H1 (cell line): ENCODE measurements around the gene RNF126. TPM values are rescaled to one million over a fixed set of nuclear protein-coding genes. Genes with fewer than 3 reads are reported as not detected.
"Not testable (repeated sequence)": the region's sequence is repeated elsewhere in the genome, so short reads cannot be mapped to it uniquely, and the experiment has no call there.

Source experiments
- CTCF ChIA-PET: fragments of 300-600 bp; sonication (Branson Sonifier 250); formaldehyde crosslinking; loops from one replicate; lab custom pipeline; 2021; ENCODE audit not compliant: partially characterized antibody; lab: Charles Lee
- POLR2A ChIA-PET: fragments of 300-600 bp; sonication (Branson Sonifier 250); formaldehyde crosslinking; loops from one replicate; lab custom pipeline; 2021; ENCODE audit warnings: inconsistent platforms; ENCODE audit not compliant: partially characterized antibody; lab: Charles Lee
- DNase-seq, 2 experiments: peaks; one replicate each; pipeline versions ENCODE4 v3.0.0 to v3.0.0-alpha.2; 2010 to 2022; ENCODE audit warnings: low spot score in 2 of 2, low read depth in 1 of 2, mixed read lengths in 1 of 2
- FAIRE-seq: peaks from 2 replicates; lab custom pipeline; 2011; peaks lifted over from hg19 to GRCh38; lab: Jason Lieb, UNC
- H2AFZ ChIP-seq: 2 replicates; pipeline ENCODE4 v1.8.1; 2012; ENCODE audit warnings: low read length, inconsistent platforms
- H2AK5ac ChIP-seq: 2 replicates; pipeline ENCODE4 v1.6.1; 2013; ENCODE audit warnings: low read depth, low read length
- H2BK120ac ChIP-seq: replicated peaks from 2 replicates; pipeline ENCODE3; 2013; ENCODE audit warnings: low read depth, low read length, inconsistent platforms
- H2BK12ac ChIP-seq: 2 replicates; pipeline ENCODE4 v1.6.1; 2013; ENCODE audit warnings: low read depth, low read length
- H2BK15ac ChIP-seq: 2 replicates; pipeline ENCODE4 v1.6.1; 2013; ENCODE audit warnings: low read length
- H2BK20ac ChIP-seq: 2 replicates; pipeline ENCODE4 v1.6.1; 2013; ENCODE audit warnings: low read length
- H2BK5ac ChIP-seq: 2 replicates; pipeline ENCODE4 v1.6.1; 2013; ENCODE audit warnings: low read depth, low read length
- H3K14ac ChIP-seq: 2 replicates; pipeline ENCODE4 v1.6.1; 2013; ENCODE audit warnings: inconsistent platforms; ENCODE audit not compliant: insufficient read length
- H3K18ac ChIP-seq: 2 replicates; pipeline ENCODE4 v1.6.1; 2013; ENCODE audit warnings: low read length; ENCODE audit errors: extremely low read depth
- H3K23ac ChIP-seq: 2 replicates; pipeline ENCODE4 v1.6.1; 2013; ENCODE audit warnings: inconsistent platforms; ENCODE audit not compliant: insufficient read length
- H3K23me2 ChIP-seq: 2 replicates; pipeline ENCODE4 v1.6.1; 2013; ENCODE audit warnings: low read depth, low read length
- H3K27ac ChIP-seq: 2 replicates; pipeline ENCODE4 v1.6.1; 2011; ENCODE audit warnings: low read depth, low read length, inconsistent platforms
- H3K27me3 ChIP-seq, 4 experiments: replicated peaks in 1 of 4; 1 replicate in 1 of 4; 2 replicates in 3 of 4; pipeline versions ENCODE4 v1.6.1 to v1.8.1; 2011 to 2013; ENCODE audit warnings: low read length in 3 of 4, mild to moderate bottlenecking in 3 of 4, inconsistent platforms in 2 of 4, mixed read lengths in 2 of 4, moderate library complexity in 1 of 4; ENCODE audit not compliant: control insufficient read depth in 3 of 4, insufficient read depth in 3 of 4; ENCODE audit errors: extremely low read depth in 1 of 4
- H3K36me3 ChIP-seq, 4 experiments: 2 replicates each; pipeline versions ENCODE4 v1.6.1 to v1.8.1; 2011 to 2013; ENCODE audit warnings: mild to moderate bottlenecking in 4 of 4, low read length in 3 of 4, moderate library complexity in 2 of 4, control low read depth in 1 of 4, inconsistent platforms in 1 of 4; ENCODE audit not compliant: insufficient read depth in 4 of 4, control insufficient read depth in 2 of 4
- H3K4ac ChIP-seq: replicated peaks from 2 replicates; pipeline ENCODE3; 2013; ENCODE audit warnings: low read length, low read depth, mixed read lengths, inconsistent platforms; ENCODE audit not compliant: insufficient read length
- H3K4me1 ChIP-seq, 4 experiments: replicated peaks in 1 of 4; 1 replicate in 1 of 4; 2 replicates in 3 of 4; pipeline versions ENCODE4 v1.6.1 to v1.8.1; 2011 to 2013; ENCODE audit warnings: low read length in 3 of 4, inconsistent platforms in 2 of 4, mixed read lengths in 1 of 4; ENCODE audit not compliant: insufficient read depth in 4 of 4, control insufficient read depth in 3 of 4
- H3K4me2 ChIP-seq, 2 experiments: 2 replicates each; pipeline versions ENCODE4 v1.6.1 to v1.8.1; 2011 to 2013; ENCODE audit warnings: low read depth in 2 of 2, low read length in 2 of 2, control low read depth in 1 of 2, inconsistent platforms in 1 of 2, mild to moderate bottlenecking in 1 of 2; ENCODE audit not compliant: insufficient read depth in 1 of 2
- H3K4me3 ChIP-seq, 4 experiments: fragments of 200-600, 300-600 bp in 1 of 4; sonication (generic), shearing (Covaris generic), sonication (Bioruptor Twin) in 1 of 4; 2 replicates each; pipeline versions ENCODE4 v1.5.1 to v1.8.1; 2011 to 2016; ENCODE audit warnings: low read length in 4 of 4, low read depth in 3 of 4, control low read depth in 2 of 4, inconsistent platforms in 2 of 4, mild to moderate bottlenecking in 2 of 4, mixed read lengths in 1 of 4, moderate library complexity in 1 of 4; ENCODE audit not compliant: insufficient read depth in 2 of 4; ENCODE audit errors: extremely low read depth in 1 of 4
- H3K56ac ChIP-seq: replicated peaks from 2 replicates; pipeline ENCODE3; 2013; ENCODE audit warnings: low read depth, mild to moderate bottlenecking, mixed read lengths, low read length, inconsistent platforms; ENCODE audit not compliant: insufficient read length
- H3K79me1 ChIP-seq: 2 replicates; pipeline ENCODE4 v1.6.1; 2013; ENCODE audit warnings: low read depth, low read length, control low read depth
- H3K79me2 ChIP-seq, 2 experiments: 2 replicates each; pipeline versions ENCODE4 v1.6.1 to v1.8.1; 2012 to 2013; ENCODE audit warnings: low read length in 2 of 2, mild to moderate bottlenecking in 2 of 2, inconsistent platforms in 1 of 2; ENCODE audit not compliant: insufficient read depth in 2 of 2, control insufficient read depth in 1 of 2
- H3K9ac ChIP-seq, 4 experiments: replicated peaks in 1 of 4; 1 replicate in 1 of 4; 2 replicates in 3 of 4; pipeline versions ENCODE4 v1.6.1 to v1.8.1; 2011 to 2013; ENCODE audit warnings: low read depth in 3 of 4, low read length in 3 of 4, control low read depth in 2 of 4, mild to moderate bottlenecking in 2 of 4, moderate library complexity in 2 of 4, inconsistent platforms in 1 of 4; ENCODE audit errors: extremely low read depth in 1 of 4
- H3K9me3 ChIP-seq, 2 experiments: 2 replicates each; pipeline versions ENCODE4 v1.6.1 to v1.8.1; 2012 to 2013; ENCODE audit warnings: mild to moderate bottlenecking in 2 of 2, moderate library complexity in 2 of 2, control low read depth in 1 of 2, inconsistent platforms in 1 of 2, low read depth in 1 of 2, low read length in 1 of 2, mixed read lengths in 1 of 2; ENCODE audit not compliant: insufficient read depth in 2 of 2
- H4K20me1 ChIP-seq, 2 experiments: replicated peaks in 1 of 2; 2 replicates each; pipeline versions ENCODE3 to v1.8.1; 2011 to 2013; ENCODE audit warnings: inconsistent platforms in 2 of 2, low read length in 2 of 2, mild to moderate bottlenecking in 1 of 2; ENCODE audit not compliant: insufficient read depth in 2 of 2, control insufficient read depth in 1 of 2
- H4K5ac ChIP-seq: 2 replicates; pipeline ENCODE4 v1.6.1; 2013; ENCODE audit warnings: low read length, low read depth, mixed read lengths, inconsistent platforms; ENCODE audit not compliant: insufficient read length
- H4K8ac ChIP-seq: 2 replicates; pipeline ENCODE4 v1.8.0; 2013; ENCODE audit warnings: mild to moderate bottlenecking, moderate library complexity, low read length, inconsistent platforms; ENCODE audit not compliant: insufficient read depth; ENCODE audit errors: extremely low read depth
- H4K91ac ChIP-seq: replicated peaks from 2 replicates; pipeline ENCODE3; 2013; ENCODE audit warnings: low read length, mixed read lengths, inconsistent platforms; ENCODE audit not compliant: insufficient read length
- WGBS, 2 experiments: shearing (Covaris generic) in 1 of 2; methylation state at CpG; one replicate each; pipeline versions ENCODE4 v1.1.6 to v1.1.7; 2013 to 2015; ENCODE audit warnings: low lambda C conversion rate in 2 of 2, mixed read lengths in 2 of 2, inconsistent platforms in 1 of 2, low coverage in 1 of 2, missing lambda C conversion rate in 1 of 2; ENCODE audit not compliant: insufficient replicate concordance in 2 of 2, insufficient coverage in 1 of 2, insufficient read length in 1 of 2; ENCODE audit errors: extremely low coverage in 1 of 2, missing lambda C conversion rate in 1 of 2; 5-methylcytosine and 5-hydroxymethylcytosine counted together
- polyA plus RNA-seq, 7 experiments: library from polyadenylated mRNA; depleted of rRNA in 3 of 7; stranded (reverse) in 5 of 7; unstranded in 2 of 7; fragments of >200 nt in 5 of 7; fragments of 200-250 nt in 2 of 7; gene quantifications; 1 replicate in 5 of 7; 2 replicates in 1 of 7; 4 replicates in 1 of 7; pipeline versions ENCODE4 v1.2.1 to v1.2.3, GENCODE V29; 2011 to 2013; ENCODE audit warnings: missing spikeins in 2 of 7, mixed read lengths in 2 of 7
- total RNA-seq: library from RNA; stranded (reverse); fragmentation: NEBNext Ultra II Directional; extraction: Animal tissue kit (Norgen Biotek cat#: 25700); gene quantifications from 2 replicates; pipeline ENCODE4 v1.2.1, GENCODE V29; 2021

RNF126 gene
- total and polyA plus RNA-seq, 2 of the 8 experiments (the other 6 are each of a cell fraction or from before 2014, with no cell fraction given): 21.8 to 68.0 TPM

DNA sequence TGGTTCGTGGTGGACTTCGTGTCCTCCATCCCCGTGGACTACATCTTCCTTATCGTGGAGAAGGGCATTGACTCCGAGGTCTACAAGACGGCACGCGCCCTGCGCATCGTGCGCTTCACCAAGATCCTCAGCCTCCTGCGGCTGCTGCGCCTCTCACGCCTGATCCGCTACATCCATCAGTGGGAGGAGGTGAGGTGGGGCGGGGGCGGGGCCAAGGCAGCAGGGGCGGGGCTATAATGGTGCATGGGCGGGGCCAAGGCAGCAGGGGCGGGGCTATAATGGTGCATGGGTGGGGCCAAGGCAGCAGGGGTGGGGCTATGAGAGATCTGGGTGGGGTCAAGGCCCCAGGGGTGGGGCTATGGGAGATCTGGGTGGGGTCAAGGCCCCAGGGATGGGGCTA is 59.2 kb downstream of the RNF126 start:
- H4K5ac ChIP-seq, CTCF ChIA-PET, FAIRE-seq, H2BK15ac ChIP-seq, H3K23me2 ChIP-seq, POLR2A ChIA-PET, H3K4me1 ChIP-seq, H3K56ac ChIP-seq, H3K4me3 ChIP-seq, H2BK5ac ChIP-seq, H3K18ac ChIP-seq, H4K91ac ChIP-seq, H2AK5ac ChIP-seq, H2BK12ac ChIP-seq, H3K9ac ChIP-seq, H2BK20ac ChIP-seq, H2AFZ ChIP-seq, H2BK120ac ChIP-seq, H3K79me1 ChIP-seq, DNase-seq, H3K23ac ChIP-seq, H3K4ac ChIP-seq, H3K4me2 ChIP-seq, H3K79me2 ChIP-seq, H3K27me3 ChIP-seq, H4K8ac ChIP-seq, H3K36me3 ChIP-seq, H3K14ac ChIP-seq, H4K20me1 ChIP-seq, H3K27ac ChIP-seq: not testable (repeated sequence)
- WGBS, 2 experiments: 90% methylated on average over 11 of the region's 20 CpGs; no CpG with 5 or more reads in 1 of the 2 experiments
- peaks cover 0 to 30% of the 10 kb centered on the region in 2 experiments; a peak in 1 of 4 replicates for H3K9me3 ChIP-seq

DNA sequence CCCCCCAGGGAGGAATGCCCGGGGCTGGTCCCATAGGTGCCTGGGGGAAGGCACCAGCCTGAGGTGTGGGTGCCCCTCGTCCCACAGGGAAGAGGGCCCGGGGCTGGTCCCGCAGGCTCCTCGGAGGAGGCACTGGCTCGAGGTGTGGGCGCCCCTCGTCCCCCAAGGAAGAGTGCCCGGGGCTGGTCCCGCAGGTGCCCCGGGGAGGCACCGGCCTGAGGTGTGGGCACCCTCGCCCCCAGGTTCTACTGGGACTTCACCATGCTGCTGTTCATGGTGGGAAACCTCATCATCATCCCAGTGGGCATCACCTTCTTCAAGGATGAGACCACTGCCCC is 59.7 kb downstream of the RNF126 start:
- H4K91ac ChIP-seq, DNase-seq, CTCF ChIA-PET, H3K23ac ChIP-seq, H3K4me1 ChIP-seq, H2BK15ac ChIP-seq, H3K4ac ChIP-seq, H4K20me1 ChIP-seq, H2AFZ ChIP-seq, H3K14ac ChIP-seq, H3K18ac ChIP-seq, FAIRE-seq, H4K8ac ChIP-seq, H2BK20ac ChIP-seq, H3K4me2 ChIP-seq, H3K27ac ChIP-seq, POLR2A ChIA-PET, H3K56ac ChIP-seq, H3K27me3 ChIP-seq, H4K5ac ChIP-seq, H3K23me2 ChIP-seq, H3K4me3 ChIP-seq, H3K79me1 ChIP-seq, H2BK12ac ChIP-seq, H3K36me3 ChIP-seq, H2BK5ac ChIP-seq, H2AK5ac ChIP-seq, H3K9ac ChIP-seq, H2BK120ac ChIP-seq, H3K79me2 ChIP-seq: not testable (repeated sequence)
- WGBS, 2 experiments: 92% methylated on average over 10 of the region's 13 CpGs; no CpG with 5 or more reads in 1 of the 2 experiments
- peaks cover 0 to 30% of the 10 kb centered on the region in 2 experiments; a peak in 1 of 4 replicates for H3K9me3 ChIP-seq
